Measurements from ENCODE around the gene LGR6. TPM values are rescaled to one million over a fixed set of nuclear protein-coding genes. Genes with fewer than 3 reads are reported as not detected.
"Not testable (repeated sequence)": the region's sequence is repeated elsewhere in the genome, so short reads cannot be mapped to it uniquely, and the experiment has no call there.

The LGR6 gene
- total RNA-seq, 2 experiments from 2014 or later, result 0.06 to 0.22 TPM

DNA sequence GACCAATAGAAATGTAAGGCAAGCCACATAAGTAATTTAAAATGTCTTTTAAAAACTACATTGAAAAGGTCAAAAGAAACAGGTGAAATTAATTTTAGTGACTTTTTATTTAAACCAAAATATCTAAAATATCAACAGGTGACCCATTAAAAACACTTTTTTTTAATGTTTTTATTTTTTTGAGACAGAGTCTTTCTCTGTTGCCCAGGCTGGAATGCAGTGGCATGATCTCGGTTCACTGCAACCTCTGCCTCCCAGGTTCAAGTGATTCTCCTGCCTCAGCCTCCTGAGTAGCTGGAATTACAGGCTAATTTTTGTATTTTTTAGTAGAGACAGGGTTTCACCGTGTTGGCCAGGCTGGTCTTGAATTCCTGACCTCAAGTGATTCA, 12.9 kb upstream of the LGR6 start:
- not testable (repeated sequence) for H3K36me3 Mint-ChIP-seq, DNase-seq, H3K4me3 Mint-ChIP-seq, H3K27me3 Mint-ChIP-seq, H3K27ac Mint-ChIP-seq, H3K9me3 Mint-ChIP-seq
- H3K4me1 Mint-ChIP-seq, result peaks cover 10% of the 10 kb centered on the region

DNA sequence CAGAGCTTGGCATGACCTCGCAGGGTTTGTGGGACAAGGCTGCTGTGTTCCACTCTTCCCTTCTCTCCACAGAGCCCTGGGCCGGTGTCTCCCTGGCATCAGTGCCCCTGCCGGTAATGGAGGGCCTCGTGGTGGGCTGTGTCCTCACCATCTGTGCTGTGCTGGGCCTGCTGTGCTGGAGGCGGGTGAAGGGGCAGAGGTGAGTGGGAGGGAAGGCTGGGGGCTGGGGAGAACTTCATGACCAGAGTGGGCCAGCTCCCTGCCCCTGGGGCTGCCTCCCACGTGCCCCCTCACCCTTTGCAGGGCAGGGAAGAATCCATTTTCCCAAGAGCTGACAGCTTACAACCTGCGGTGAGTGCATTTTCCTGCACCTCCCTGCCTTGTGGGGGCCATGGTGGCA, 12.0 kb upstream of the LGR6 start:
- Mint-ChIP-seq H3K4me1 (peaks cover 10% of the 10 kb centered on the region), H3K27me3 (no peaks in the 10 kb centered on the region), H3K27ac (no peak overlapping the region), H3K36me3 (no peaks in the 10 kb centered on the region), H3K9me3 (no peaks in the 10 kb centered on the region), H3K4me3 (no peak overlapping the region)
- DNase-seq, result no peak

DNA sequence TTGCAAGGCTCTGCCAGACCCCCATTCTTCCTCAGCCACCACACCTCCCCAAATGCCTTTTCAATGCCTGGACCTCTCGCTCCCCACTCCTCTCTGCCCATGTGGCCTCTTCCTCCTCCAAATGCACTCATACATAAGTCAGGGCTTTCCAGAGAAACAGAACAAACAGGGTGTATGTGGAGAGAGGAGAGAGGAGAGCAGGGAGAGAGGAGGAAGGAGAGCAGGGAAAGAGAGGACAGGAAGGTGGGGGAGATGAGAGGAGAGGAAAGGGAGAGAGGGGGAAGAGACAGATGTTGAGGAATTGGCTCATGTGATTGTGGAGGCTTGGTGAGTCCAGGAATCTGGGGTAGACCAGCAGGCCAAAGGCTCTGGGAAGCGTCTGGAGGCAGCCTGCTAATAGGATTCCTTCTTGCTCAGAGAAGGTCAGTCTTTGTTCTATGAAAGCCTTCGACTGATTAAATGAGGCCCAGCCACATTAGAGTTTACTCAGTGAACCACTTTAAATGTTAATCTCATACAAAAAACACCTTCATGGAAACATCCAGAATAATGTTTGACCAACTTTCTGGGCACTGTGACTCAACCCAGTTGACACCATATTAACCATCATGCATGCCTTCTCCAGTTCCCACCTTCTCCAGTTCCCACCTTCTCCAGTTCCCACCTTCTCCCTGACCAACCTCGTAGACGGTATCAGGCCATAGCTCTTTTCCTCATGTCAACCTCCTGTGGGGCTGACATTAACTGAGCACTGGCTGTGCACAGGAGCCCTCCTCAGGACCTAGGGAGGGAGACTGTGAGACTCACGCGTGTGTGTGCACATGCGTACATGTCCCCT, 11.3 kb upstream of the LGR6 start:
- H3K4me3 Mint-ChIP-seq, result no peak overlapping the region
- no peak for DNase-seq
- no peaks in the 10 kb centered on the region for H3K9me3 Mint-ChIP-seq
- no peak overlapping the region for H3K27ac Mint-ChIP-seq
- H3K4me1 Mint-ChIP-seq, result peaks cover 10% of the 10 kb centered on the region
- H3K36me3 Mint-ChIP-seq, result no peaks in the 10 kb centered on the region
- peaks cover 4% of the 10 kb centered on the region for H3K27me3 Mint-ChIP-seq

DNA sequence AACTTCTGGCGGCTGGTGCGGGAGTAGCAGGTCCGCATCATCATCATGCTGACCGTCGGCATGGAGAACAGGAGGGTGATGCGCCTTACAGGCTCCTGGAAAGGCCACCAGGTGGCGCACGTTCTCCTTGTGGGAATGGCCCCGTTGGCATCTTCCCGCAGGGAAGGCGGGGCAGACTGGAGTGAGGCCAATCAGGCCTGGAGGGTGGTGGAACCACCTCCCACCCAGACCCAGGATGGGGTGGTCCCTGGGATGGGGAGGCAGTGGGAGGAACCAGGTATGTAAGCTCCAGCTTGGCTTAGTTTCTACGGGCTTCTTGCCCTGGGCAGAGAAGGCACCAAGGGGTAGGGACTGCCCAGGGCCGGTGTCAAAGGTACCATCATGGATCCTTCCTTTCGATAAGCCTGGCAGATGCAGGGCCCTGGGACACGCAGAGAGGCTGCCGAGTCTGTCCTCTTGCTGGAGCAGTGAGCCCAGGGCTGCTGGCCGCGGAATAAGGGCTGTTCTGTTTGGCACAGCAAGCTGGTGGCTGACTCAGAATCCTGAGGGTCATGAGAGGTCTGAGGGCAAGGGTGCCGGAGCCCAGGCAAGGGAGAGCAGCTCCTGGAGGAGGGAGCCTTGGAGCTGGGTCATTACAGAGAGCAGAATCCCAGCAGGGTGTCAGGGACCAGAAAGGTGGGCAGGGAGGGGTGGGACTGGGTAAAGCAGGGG, 8.7 kb upstream of the LGR6 start:
- Mint-ChIP-seq H3K4me1 (peaks cover 10% of the 10 kb centered on the region), H3K9me3 (no peaks in the 10 kb centered on the region), H3K27me3 (peaks cover 4% of the 10 kb centered on the region), H3K36me3 (no peaks in the 10 kb centered on the region), H3K27ac (no peak overlapping the region), H3K4me3 (no peak overlapping the region)
- peak; percentile 69 for DNase-seq

DNA sequence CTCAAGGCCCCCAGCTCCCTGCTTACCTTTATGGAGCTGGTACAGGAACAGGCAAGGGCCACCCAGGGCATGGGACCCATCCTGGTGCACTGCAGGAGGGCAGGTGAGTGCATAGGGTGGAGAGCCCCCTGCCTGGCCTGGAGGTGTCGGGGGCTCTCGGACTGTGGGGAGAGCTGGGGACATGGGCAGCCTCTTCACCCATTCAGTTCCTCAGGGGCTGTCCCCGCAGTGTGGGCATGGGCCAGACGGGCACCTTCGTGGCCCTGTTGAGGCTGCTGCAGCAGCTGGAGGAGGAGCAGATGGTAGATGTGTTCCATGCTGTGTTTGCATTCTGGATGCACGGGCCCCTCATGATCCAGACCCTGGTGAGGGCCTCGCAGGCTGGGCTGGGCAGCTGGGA, 7.3 kb upstream of the LGR6 start:
- Mint-ChIP-seq H3K4me3 (no peak overlapping the region), H3K27me3 (peaks cover 4% of the 10 kb centered on the region), H3K36me3 (no peaks in the 10 kb centered on the region), H3K4me1 (peaks cover 10% of the 10 kb centered on the region), H3K27ac (no peak overlapping the region), H3K9me3 (no peaks in the 10 kb centered on the region)
- DNase-seq, result no peak

DNA sequence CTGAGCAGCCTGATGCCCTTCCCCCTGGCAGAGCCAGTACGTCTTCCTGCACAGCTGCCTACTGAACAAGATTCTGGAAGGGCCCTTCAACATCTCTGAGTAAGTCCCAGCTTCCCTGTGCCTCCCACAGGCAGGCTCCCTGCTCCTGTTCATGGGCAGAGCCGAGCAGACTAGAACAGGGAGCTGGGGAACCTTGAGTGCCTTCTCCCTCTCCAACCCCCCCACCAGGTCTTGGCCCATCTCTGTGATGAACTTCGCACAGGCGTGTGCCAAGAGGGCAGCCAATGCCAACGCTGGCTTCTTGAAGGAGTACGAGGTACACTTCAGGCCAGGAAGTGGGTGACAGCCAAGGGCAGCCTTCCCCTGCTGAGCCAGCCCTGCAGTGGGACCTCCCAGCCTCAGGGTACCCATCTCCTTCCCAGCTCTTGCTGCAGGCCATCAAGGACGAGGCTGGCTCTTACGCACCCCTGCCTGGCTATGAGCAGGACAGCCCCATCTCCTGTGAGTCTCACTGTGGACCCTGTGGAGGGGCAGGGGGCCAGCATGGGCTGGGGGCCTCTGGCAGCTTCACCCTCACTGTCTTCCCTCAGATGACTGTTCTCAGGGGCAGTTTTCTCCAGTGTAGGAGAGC, 6.4 kb upstream of the LGR6 start:
- Mint-ChIP-seq H3K4me1 (peaks cover 10% of the 10 kb centered on the region), H3K27ac (no peak overlapping the region), H3K4me3 (no peak overlapping the region), H3K9me3 (no peaks in the 10 kb centered on the region), H3K27me3 (peaks cover 4% of the 10 kb centered on the region), H3K36me3 (no peaks in the 10 kb centered on the region)
- DNase-seq, result no peak

DNA sequence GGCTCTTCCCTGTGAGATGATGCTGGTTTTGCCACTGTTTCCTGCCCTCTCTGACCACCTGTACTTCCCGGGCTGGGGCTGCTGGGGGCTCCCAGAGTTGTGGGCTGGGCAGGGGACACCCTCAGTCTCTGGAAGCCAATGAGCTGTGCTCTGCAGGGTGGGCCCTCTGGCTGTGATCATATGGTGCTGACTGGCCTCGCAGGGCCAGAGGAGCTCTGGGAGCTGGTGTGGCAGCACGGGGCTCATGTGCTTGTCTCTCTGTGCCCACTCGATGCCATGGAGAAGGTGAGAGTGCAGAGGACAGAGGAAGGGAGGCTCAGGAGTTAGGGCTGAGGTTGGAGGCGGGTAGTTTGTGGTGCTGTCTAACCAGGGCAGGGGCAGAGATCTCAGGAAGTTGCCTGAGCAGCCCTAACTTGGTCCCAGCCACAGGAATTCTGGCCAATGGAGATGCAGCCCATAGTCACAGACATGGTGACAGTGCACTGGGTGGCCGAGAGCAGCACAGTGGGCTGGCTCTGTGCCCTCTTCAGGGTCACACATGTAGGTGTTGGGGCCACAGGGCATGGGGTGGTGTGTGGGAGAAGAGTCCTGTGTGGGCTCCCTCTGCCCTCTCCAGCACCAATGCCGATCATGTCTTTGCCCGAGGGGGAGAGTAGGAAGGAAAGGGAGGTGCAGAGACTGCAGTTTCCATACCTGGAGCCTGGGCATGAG, 5.7 kb upstream of the LGR6 start:
- H3K27me3 Mint-ChIP-seq, result peaks cover 9% of the 10 kb centered on the region
- no peak overlapping the region for H3K27ac Mint-ChIP-seq
- H3K9me3 Mint-ChIP-seq, result no peaks in the 10 kb centered on the region
- H3K36me3 Mint-ChIP-seq, result no peaks in the 10 kb centered on the region
- H3K4me3 Mint-ChIP-seq, result no peak overlapping the region
- H3K4me1 Mint-ChIP-seq, result peaks cover 10% of the 10 kb centered on the region
- no peak for DNase-seq

- Mint-ChIP-seq H3K9me3 (no peaks in the 10 kb centered on the region), H3K36me3 (no peaks in the 10 kb centered on the region)
These were observed 4.4 kb upstream of the LGR6 start for GRCh38 chr1:202189001-202189790.

GRCh38 chr1:202189918-202190715, 3.5 kb upstream of the LGR6 start:
- peaks cover 1% of the 10 kb centered on the region for H3K4me1 Mint-ChIP-seq
- no peak overlapping the region for H3K27ac Mint-ChIP-seq
- DNase-seq, result no peak
- no peaks in the 10 kb centered on the region for H3K9me3 Mint-ChIP-seq
- H3K27me3 Mint-ChIP-seq, result peaks cover 26% of the 10 kb centered on the region
- no peak overlapping the region for H3K4me3 Mint-ChIP-seq
- no peaks in the 10 kb centered on the region for H3K36me3 Mint-ChIP-seq

More at GRCh38 chr1:202189001-202189790, 4.4 kb upstream of the LGR6 start:
- H3K4me3 Mint-ChIP-seq, result no peak overlapping the region
- H3K4me1 Mint-ChIP-seq, result peaks cover 6% of the 10 kb centered on the region
- DNase-seq, result peak; percentile 73
- peaks cover 17% of the 10 kb centered on the region for H3K27me3 Mint-ChIP-seq
- no peak overlapping the region for H3K27ac Mint-ChIP-seq

DNA sequence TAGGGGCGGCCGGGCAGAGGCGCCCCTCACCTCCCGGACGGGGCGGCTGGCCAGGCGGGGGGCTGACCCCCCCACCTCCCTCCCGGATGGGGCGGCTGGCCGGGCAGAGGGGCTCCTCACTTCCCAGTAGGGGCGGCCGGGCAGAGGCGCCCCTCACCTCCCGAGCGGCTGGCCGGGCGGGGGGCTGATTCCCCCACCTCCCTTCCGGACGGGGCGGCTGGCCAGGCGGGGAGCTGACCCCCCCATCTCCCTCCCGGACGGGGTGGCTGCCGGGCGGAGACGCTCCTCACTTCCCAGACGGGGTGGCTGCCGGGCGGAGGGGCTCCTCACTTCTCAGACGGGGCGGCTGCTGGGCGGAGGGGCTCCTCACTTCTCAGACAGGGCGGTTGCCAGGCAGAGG, 2.2 kb upstream of the LGR6 start:
- not testable (repeated sequence) for H3K27ac Mint-ChIP-seq, H3K36me3 Mint-ChIP-seq, H3K9me3 Mint-ChIP-seq, H3K4me1 Mint-ChIP-seq, H3K4me3 Mint-ChIP-seq, DNase-seq
- peaks cover 36% of the 10 kb centered on the region for H3K27me3 Mint-ChIP-seq

- Mint-ChIP-seq H3K4me1 (peaks cover 3% of the 10 kb centered on the region), H3K4me3 (no peak overlapping the region), H3K36me3 (no peaks in the 10 kb centered on the region), H3K27me3 (peaks cover 32% of the 10 kb centered on the region), H3K9me3 (no peaks in the 10 kb centered on the region), H3K27ac (no peak overlapping the region)
- peak; percentile 64 for DNase-seq
These were observed 607 bp upstream of the LGR6 start for GRCh38 chr1:202192770-202193613.

DNA sequence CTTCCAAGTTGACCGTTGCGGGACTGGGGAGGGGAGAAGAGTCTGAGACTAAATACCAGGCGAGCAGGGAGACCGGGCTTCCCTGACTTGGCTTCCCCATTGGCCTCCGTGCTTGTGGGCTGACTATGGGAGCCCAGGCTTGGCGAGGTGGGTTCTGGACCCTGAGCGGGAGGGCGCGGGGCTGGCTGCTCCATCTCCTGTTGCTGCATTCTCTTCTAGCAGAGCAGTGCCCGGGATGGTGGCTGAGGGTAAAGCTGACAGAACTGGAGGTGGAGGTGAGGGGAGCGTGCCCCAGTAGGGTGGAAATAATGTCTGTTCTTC, 689 bp downstream of the LGR6 start:
- no peaks in the 10 kb centered on the region for H3K36me3 Mint-ChIP-seq
- no peak overlapping the region for H3K4me3 Mint-ChIP-seq
- DNase-seq, result no peak
- H3K27ac Mint-ChIP-seq, result no peak overlapping the region
- H3K27me3 Mint-ChIP-seq, result peaks cover 32% of the 10 kb centered on the region
- H3K4me1 Mint-ChIP-seq, result peaks cover 14% of the 10 kb centered on the region
- no peaks in the 10 kb centered on the region for H3K9me3 Mint-ChIP-seq

DNA sequence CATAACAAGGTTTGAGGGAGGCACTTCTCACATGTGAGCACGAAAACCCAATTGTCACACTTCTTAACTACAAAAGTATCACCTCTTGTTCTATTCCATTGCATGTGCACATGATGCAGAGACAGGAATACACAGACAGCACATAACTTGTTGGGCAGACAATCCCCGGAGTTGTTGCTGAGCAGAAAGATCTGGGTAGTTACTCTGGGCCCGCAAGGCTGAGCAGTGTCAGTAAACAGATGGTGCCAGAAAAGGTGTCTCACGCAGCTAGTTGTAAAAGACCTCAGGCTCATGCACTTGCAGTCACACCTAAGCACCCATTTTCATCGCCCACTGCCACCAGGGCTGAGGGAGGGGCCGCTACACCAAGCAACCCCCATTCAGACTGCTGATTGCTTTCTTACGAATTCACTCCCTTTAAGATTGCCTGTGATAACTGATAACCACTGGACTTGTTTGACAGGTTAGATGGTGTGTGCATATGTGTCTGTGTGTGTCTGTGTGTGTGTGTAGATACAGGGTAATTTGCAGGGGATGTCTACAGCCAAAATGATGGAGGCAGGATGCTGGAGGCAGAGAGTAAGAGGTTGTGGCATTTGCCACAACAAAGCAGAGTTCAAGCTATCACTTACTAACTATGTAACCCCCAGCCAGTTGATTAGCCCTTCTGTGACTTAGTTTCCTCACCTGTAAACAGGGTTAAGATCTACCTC, 4.2 kb downstream of the LGR6 start:
- DNase-seq, result no peak
- H3K4me3 Mint-ChIP-seq, result no peak overlapping the region

More for the DNA sequence above, 4.2 kb downstream of the LGR6 start:
- Mint-ChIP-seq H3K4me1 (peaks cover 20% of the 10 kb centered on the region), H3K27ac (no peak overlapping the region), H3K9me3 (no peaks in the 10 kb centered on the region), H3K27me3 (peaks cover 27% of the 10 kb centered on the region), H3K36me3 (no peaks in the 10 kb centered on the region)

All from activated naive CD8-positive, alpha-beta T cell treated with anti-CD3 and anti-CD28 coated beads for 36 hours (primary cell).